NCI-H2171 (cell line): Measurements from ENCODE around the gene MITF.
"Not testable (repeated sequence)": the region's sequence is repeated elsewhere in the genome, so short reads cannot be mapped to it uniquely, and the experiment has no call there.

ENCODE experiments used
- DNase-seq: peaks from one replicate; lab custom pipeline; 2025; lab: John Stamatoyannopoulos, UW

Gene MITF

DNA sequence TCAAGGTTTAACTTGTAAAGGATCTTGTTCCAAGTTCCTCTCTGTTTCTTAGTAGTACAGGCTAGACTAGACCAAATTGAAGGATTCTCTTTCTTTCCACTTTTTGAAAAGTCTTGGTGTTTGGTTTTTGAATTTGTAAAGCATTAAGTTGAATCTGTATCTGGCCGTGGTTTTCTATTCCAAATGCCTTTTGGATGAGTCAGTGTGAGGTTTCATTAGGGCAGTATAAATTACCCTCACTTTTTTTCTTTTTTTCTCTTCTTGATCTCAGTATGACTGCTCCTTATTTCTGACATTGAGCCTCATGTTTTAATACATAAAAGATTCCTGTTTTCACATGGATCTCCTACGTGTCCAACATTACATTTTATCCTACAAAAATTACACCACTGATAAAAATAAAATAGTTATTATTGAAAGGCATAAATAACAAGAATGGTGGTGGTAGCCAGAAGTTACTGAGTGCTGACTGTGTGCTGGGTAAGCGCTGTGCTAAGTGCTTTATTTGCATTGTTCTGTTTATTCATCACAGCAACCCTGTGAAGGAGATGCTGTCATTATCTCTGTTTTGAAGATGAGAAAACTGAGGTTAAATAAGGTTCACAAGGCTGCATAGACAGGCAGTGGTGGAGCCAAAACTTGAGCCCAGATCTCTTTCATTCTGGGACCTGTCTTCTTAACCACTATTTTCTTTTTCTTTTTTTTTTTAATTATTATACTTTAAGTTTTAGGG is 48.3 kb downstream of the MITF start:
- no peak for DNase-seq

DNA sequence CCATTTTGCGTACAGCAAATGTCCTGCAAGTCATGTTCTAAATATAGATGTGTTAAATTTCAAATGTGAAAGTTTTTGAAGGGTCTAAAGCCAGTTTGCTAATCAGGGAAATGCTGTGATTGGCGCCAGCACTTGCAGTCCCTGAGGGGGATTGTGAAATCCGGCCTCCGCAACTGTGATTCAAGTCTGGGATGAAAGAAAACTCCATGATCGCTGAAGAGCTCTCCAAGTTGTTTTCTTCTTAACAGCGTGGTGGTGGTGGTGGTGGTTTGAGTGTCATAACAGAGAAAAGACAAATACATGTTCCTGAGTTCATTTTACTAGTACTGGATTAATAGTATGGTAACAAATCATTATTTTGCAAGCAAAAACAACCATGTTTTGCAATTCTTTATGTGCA is 51.8 kb downstream of the MITF start:
- no peak for DNase-seq

GRCh38 chr3:69791919-69792399 is 52.7 kb downstream of the MITF start:
- DNase-seq: no peak

DNA sequence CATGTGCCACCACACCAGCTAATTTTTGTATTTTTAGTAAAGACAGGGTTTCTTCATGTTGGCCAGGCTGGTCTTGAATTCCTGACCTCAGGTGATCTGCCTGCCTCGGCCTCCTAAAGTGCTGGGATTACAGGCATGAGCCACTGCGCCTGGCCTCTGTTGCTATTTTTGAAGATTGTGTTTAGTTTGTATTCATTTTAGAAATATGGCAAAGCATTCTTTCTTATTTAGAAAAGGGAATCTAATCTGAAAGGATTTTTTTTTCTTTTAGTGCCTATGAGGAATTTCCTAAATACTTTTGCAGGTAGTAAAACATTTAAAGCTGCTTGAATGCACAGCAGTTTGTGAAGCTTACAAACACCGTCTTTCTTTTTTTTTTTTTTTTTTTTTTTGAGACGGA is 56.9 kb downstream of the MITF start:
- not testable (repeated sequence) for DNase-seq

- no peak for DNase-seq
Measured at GRCh38 chr3:69803681-69804270, 64.5 kb downstream of the MITF start.

DNA sequence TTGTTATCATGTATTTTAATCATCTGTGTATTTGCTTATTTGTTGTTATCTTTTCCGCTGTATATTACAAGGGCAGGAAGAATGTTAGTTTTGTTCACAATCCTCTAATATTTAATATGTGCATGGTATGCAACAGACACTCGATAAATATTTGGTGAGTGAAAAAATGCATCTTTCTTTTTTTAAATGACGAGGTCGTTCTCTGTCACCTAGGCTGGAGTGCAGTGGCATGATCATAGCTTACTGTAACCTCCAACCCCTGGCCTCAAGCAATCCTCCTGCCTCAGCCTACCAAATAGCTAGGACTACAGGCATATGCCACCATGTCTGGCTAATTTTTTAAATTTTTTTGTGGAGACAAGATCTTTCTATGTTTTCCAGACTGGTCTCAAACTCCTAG is 66.2 kb downstream of the MITF start:
- no peak for DNase-seq

GRCh38 chr3:69806735-69807438 is 67.6 kb downstream of the MITF start:
- no peak for DNase-seq

DNA sequence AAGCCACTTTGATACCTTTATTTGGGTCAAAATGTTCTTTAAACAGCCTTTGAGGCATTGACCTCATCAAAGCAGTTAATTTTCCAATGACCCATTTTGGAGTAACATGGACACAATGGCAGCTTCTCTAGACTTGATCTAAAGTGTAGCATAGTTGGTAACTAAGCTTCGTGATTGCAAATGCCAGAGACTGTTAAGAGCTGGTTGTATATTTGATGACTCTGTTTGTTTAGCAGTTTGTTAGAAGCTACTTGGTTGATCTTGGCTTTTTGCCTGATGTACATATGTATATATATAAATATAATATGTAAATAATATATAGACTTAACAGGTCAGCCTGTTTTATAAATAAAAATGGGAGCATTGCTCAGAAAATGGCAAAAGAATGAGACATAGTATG is 68.4 kb downstream of the MITF start:
- no peak for DNase-seq

- DNase-seq: no peak
Measured at GRCh38 chr3:69809076-69809835, 70.0 kb downstream of the MITF start.

GRCh38 chr3:69811452-69812401 is 72.5 kb downstream of the MITF start:
- no peak for DNase-seq

DNA sequence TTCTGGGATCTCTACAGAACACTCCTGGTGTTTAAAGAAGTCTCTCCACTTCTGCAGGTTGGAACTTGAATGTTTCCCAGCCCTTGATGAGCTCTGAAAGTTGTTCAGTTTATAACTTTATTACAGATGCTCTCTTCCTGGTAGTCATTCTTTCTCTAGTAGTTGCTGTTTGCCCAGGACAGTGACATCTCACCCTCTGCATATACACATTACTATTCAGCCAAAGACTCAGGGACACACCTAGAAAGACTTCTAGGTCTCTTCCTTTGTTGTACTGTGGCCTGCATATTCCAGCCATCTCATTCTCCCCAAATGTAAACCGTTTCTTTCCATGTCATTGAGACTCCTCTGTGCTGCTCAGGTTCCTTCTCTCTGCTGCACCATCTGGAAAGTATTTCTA is 76.7 kb downstream of the MITF start:
- DNase-seq: no peak

- DNase-seq: no peak
Measured at GRCh38 chr3:69817988-69818387, 78.7 kb downstream of the MITF start.

- DNase-seq: no peak
Measured at GRCh38 chr3:69819282-69819681, 80.0 kb downstream of the MITF start.

DNA sequence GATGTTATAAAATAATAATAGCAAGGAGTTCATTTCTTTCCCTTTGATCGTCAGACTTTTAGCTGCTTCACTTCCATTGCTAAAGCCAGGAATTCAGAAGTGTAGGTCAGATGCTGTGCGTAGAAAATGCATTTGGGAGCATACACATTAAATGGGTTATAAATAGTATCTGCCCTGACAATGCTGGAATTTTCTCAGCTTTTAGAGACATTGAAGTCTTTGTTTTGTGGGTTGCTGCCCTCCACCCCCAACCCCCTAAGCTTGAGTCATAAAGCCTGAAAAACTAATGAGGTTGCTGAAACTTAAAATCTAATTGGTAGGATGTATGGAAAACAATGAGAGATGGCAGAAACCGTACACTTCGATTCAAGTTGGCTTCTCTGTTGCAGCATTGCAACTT is 81.9 kb downstream of the MITF start:
- no peak for DNase-seq

- DNase-seq: no peak
Measured at GRCh38 chr3:69823743-69824142, 84.5 kb downstream of the MITF start.

DNA sequence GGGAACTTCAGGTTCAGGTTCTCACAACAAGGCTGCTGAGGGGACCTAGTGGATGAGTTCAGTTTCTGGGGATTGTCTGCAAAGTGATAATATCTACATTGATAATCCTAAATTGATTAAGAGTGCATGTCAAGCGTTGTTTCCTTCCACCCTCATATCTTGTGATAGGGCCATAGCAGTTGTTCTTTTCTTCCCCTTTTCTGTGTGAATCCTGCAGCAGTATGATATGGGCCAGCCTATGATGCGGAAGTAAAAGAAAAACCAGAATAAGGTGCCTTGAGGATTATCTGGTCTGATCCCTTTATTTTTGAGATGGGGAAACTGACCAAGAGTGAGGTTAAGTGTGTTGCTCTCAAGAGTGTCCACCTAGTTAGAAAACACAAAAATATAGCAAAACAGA is 86.2 kb downstream of the MITF start:
- DNase-seq: no peak

DNA sequence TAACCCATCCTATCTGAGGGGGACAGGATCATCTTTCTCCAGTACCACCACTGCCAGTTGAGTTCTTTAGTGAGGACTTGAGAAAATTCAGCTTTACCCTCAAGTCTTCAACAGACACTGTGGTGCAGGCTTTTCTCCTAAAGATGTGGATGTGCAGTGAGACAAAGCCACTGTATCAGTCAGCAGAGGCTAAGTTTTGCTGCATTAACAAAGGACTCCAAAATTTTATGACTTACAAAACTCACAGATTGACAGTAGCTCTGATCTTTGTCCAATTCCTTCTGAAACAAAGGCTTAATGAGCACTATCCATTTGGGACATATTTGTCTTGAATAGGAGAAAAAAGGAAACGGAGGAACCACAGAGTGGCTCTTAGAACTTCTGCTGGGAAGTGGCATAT is 87.9 kb downstream of the MITF start:
- no peak for DNase-seq

DNA sequence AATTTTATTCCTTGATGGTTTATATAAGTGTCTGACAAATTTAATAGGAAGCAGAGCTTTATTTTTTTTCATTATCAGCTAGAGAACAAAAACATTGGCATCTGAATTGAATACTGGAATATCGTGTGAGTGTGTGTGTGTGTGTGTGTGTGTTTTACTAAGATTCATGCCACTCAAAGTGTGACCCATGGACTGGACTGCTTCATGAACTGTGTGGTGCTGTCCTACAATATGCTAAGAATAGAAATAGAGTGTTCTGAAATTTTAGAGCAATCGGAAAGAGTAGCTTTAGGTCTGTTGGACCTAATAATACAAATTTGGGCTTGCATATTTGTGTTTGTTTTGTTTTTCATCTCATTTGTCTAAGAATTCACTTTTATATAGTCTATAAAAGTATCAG is 89.6 kb downstream of the MITF start:
- no peak for DNase-seq

DNA sequence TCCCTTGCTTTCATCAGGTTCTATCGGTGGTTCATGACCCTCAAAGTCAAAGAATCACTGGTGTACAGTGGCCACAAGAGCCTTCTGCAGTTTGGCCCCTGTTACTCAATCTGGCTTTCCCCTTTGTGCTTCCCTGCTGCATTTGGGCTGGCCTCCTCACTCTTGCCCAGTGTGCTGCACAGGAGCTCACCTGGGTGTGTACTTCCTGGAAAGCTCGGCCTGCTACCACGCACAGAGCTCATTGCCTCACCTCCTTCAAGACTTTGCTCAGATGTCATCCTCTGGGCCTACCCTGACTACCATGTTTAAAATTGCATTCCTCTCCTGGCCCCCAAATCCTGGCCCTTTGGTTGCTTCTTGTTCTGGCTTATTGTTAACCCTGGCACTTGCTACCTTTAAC is 90.9 kb downstream of the MITF start:
- no peak for DNase-seq

DNA sequence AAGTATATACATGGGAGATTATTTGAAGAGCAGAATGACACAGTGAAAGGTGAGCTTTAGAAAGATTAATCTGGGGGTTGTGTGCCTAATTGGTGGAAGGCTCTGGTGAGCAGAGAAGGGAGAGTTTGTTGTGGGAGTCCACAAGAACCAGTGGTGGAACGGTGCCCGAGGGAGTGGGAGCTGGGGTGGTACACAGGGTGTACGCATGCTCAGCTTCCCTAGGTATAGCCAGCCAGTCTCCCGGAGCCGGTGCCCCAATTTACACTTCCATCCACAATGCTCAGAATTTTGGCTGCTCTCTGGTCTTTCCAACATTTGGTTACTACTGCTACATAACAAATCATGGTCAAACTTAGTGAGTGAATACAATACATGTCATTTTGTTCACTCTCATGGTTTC is 92.5 kb downstream of the MITF start:
- DNase-seq: no peak

- DNase-seq: no peak
Measured at GRCh38 chr3:69833591-69833990, 94.3 kb downstream of the MITF start.
